ENCODE measurements around the gene LCE2B.

GRCh38 chr1:152718238-152718637 lies 32.3 kb downstream of the LCE2B start:
- TF ChIP-seq CTCF (conservative IDR thresholded peaks at IDR 0.05), result no peak
- no peak for TF ChIP-seq ZFX (IDR thresholded peaks at IDR 0.05)
